Activated CD8-positive, alpha-beta T cell treated with anti-CD3 and anti-CD28 coated beads for 36 hours (primary cell): ENCODE results near the gene TLR10. TPM values are rescaled to one million over a fixed set of nuclear protein-coding genes. Genes with fewer than 3 reads are reported as not detected.

Source experiments
- ATAC-seq: fragments of 200-7000 bp; cut with Tn5 transposase; one replicate; pipeline ENCODE4 v1.10.0; 2021; ENCODE audit warnings: mild to moderate bottlenecking, moderate library complexity
- CTCF ChIA-PET: fragments of 350-600 bp; sonication (Branson Sonifier 250); formaldehyde crosslinking; loops from one replicate; lab custom pipeline; 2021; ENCODE audit warnings: antibody characterized with exemption; lab: Charles Lee
- POLR2A ChIA-PET: fragments of 350-600 bp; sonication (Branson Sonifier 250); formaldehyde crosslinking; loops from one replicate; lab custom pipeline; 2021; ENCODE audit warnings: antibody characterized with exemption; lab: Charles Lee
- DNase-seq: peaks from one replicate; pipeline ENCODE4 v3.0.0-alpha.2; 2020
- H3K27ac Mint-ChIP-seq: one replicate; pipeline ENCODE4 v1.8.0; 2021; ENCODE audit warnings: mild to moderate bottlenecking, mixed read lengths
- H3K27me3 Mint-ChIP-seq: one replicate; pipeline ENCODE4 v1.8.0; 2021; ENCODE audit warnings: mixed read lengths
- H3K36me3 Mint-ChIP-seq: one replicate; pipeline ENCODE4 v1.8.0; 2021; ENCODE audit warnings: low read depth, mixed read lengths
- H3K4me1 Mint-ChIP-seq: one replicate; pipeline ENCODE4 v1.8.0; 2021; ENCODE audit warnings: low read depth, mixed read lengths
- H3K4me3 Mint-ChIP-seq: one replicate; pipeline ENCODE4 v1.8.0; 2021; ENCODE audit warnings: mild to moderate bottlenecking, moderate library complexity, mixed read lengths
- H3K9me3 Mint-ChIP-seq: one replicate; pipeline ENCODE4 v1.8.0; 2021; ENCODE audit warnings: mixed read lengths
- intact Hi-C: fragments of 100-400 bp; cut with micrococcal nuclease; formaldehyde crosslinking; loops from one replicate; pipeline ENCODE4 v1.10.0; 2022
- total RNA-seq, 2 experiments: library from RNA; stranded (reverse); gene quantifications; one replicate each; pipeline ENCODE4 v1.2.3, GENCODE V29; 2021
- TF ChIP-seq, protein P1 (sequence below): fragments of 200-600 bp; IDR thresholded peaks from one replicate; pipeline ENCODE4 v1.8.0; 2022; ENCODE audit warnings: antibody characterized with exemption, mild to moderate bottlenecking

The TLR10 gene
- total RNA-seq, 2 experiments from 2014 or later: 0.11 to 0.22 TPM

DNA sequence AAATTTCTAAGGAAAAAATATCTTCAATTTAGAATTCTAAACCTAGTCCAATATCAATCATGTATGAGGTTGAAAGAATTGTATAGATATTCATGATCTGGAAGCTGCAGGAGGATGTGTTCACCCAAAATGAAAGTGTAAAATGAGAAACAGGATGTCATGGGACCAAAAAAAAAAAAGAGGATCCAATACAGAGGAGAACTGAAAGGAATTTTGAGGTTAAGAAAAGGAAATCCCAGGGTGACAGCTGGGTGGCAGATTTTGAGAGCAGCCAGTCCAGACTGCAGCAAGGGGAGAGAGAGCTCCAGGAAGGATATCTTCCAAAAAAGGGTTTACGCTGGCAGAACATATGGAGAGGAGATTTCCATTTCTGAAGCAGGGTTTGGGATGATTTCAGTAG, 38.9 kb downstream of the TLR10 start:
- intact Hi-C loops: no loop called here
- Mint-ChIP-seq H3K27ac (no peak overlapping the region), H3K4me3 (no peak overlapping the region), H3K9me3 (peaks cover 13% of the 10 kb centered on the region), H3K27me3 (no peaks in the 10 kb centered on the region), H3K36me3 (peaks cover 3% of the 10 kb centered on the region), H3K4me1 (peaks cover 3% of the 10 kb centered on the region)
- DNase-seq: no peak
- ATAC-seq: no peak
- TF ChIP-seq, protein P1, sequence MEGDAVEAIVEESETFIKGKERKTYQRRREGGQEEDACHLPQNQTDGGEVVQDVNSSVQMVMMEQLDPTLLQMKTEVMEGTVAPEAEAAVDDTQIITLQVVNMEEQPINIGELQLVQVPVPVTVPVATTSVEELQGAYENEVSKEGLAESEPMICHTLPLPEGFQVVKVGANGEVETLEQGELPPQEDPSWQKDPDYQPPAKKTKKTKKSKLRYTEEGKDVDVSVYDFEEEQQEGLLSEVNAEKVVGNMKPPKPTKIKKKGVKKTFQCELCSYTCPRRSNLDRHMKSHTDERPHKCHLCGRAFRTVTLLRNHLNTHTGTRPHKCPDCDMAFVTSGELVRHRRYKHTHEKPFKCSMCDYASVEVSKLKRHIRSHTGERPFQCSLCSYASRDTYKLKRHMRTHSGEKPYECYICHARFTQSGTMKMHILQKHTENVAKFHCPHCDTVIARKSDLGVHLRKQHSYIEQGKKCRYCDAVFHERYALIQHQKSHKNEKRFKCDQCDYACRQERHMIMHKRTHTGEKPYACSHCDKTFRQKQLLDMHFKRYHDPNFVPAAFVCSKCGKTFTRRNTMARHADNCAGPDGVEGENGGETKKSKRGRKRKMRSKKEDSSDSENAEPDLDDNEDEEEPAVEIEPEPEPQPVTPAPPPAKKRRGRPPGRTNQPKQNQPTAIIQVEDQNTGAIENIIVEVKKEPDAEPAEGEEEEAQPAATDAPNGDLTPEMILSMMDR: no peak
- ChIA-PET CTCF (interaction anchor here (0.8 to 6.4 kb wide), 4 partner anchors 16 to 681 kb away, joined by 3 to 38 read pairs (median 4); no protein-coding TSS in a partner anchor), POLR2A (no interaction called here)

DNA sequence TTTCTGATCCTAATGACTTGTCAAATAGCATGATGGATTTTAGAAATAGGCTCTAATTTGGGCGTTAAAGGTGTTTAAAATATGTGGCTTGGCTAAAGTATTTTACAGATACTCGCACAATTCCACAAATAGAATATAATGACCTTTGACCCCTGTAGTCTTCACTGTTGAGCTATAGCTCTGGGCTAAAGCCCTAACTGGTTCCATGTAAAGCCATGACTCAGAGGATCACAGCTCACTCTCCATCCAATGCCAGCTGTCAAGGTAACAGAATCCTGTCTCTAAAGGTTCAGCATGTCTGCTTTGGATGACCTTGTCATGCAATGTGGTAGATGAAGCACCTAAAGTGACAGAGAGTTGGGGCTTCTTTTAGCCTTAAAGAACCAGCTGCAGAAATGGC, 42.5 kb downstream of the TLR10 start:
- intact Hi-C loops: no loop called here
- peaks cover 2% of the 10 kb centered on the region for H3K27me3 Mint-ChIP-seq

DNA sequence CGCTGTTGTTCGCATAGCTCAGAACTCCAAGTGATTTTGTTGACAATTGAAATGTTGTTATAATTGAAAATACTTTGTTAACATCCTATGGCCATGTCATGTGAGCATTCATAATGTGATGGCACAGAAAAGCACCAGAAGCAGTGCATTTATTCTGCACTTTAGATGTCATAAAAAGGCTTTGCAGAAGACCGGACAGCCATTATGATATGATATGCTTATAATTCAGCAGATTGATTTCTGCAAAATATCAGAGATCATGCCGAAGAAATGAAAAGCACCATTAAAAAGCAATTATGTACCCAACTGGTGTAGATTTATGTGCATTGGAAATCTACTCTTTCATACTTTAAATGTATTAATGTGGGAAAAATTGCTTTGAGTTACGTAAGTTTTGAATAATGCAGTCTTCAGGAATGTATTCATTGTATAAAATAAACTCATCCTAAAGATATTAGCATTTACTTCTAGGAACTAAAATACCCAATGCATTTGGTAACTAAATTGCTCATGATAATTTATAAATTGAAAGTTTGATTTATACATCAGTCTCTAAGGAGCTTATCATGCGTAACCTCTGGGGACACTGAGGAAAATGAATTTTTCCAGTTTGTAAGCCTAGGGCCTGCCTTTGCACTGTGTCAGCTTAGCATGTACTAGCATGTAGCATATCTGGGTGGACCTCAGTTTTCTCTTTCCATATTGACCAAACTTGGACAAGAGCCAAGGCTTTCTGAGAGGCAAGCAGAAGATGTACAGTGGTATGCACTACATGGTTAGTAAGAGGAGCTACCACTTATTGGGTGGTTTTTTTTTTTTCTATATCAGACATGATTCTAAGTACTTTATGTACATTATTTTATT, 43.6 kb downstream of the TLR10 start:
- ChIA-PET CTCF (interaction anchor here (1.0 to 1.3 kb wide), 2 partner anchors 21 to 65 kb away, joined by 3 to 5 read pairs; partner anchors contain the start of gene TLR1), POLR2A (no interaction called here)
- Mint-ChIP-seq H3K27me3 (peaks cover 2% of the 10 kb centered on the region), H3K4me3 (no peak overlapping the region), H3K9me3 (no peaks in the 10 kb centered on the region), H3K27ac (no peak overlapping the region), H3K36me3 (no peaks in the 10 kb centered on the region), H3K4me1 (peaks cover 3% of the 10 kb centered on the region)
- no peak for ATAC-seq
- intact Hi-C loops: loop anchor here (10.0 kb wide), 1 partner anchor 424 kb away; no protein-coding TSS in a partner anchor
- no peak for DNase-seq
- TF ChIP-seq, protein P1: no peak

More for the DNA sequence above, 42.5 kb downstream of the TLR10 start:
- TF ChIP-seq, protein P1: no peak
- Mint-ChIP-seq H3K4me1 (peaks cover 3% of the 10 kb centered on the region), H3K36me3 (no peaks in the 10 kb centered on the region), H3K27ac (no peak overlapping the region), H3K4me3 (no peak overlapping the region), H3K9me3 (no peaks in the 10 kb centered on the region)
- ChIA-PET CTCF (interaction anchor here (0.7 to 6.4 kb wide), 5 partner anchors 9 to 560 kb away, joined by 3 to 38 read pairs (median 5); no protein-coding TSS in a partner anchor), POLR2A (no interaction called here)
- no peak for ATAC-seq
- no peak for DNase-seq

GRCh38 chr4:38735870-38736269, 46.9 kb downstream of the TLR10 start:
- Mint-ChIP-seq H3K27ac (no peak overlapping the region), H3K4me3 (no peak overlapping the region), H3K4me1 (peaks cover 6% of the 10 kb centered on the region), H3K9me3 (peaks cover 12% of the 10 kb centered on the region), H3K36me3 (no peaks in the 10 kb centered on the region), H3K27me3 (peaks cover 2% of the 10 kb centered on the region)
- ChIA-PET CTCF (interaction anchor here (0.9 to 4.4 kb wide), 3 partner anchors 13 to 556 kb away, joined by 3 to 28 read pairs (median 4); no protein-coding TSS in a partner anchor), POLR2A (no interaction called here)
- intact Hi-C loops: loop anchor here (10.0 kb wide), 1 partner anchor 421 kb away; no protein-coding TSS in a partner anchor
- DNase-seq (no peak), ATAC-seq (no peak)
- TF ChIP-seq, protein P1: no peak
